OCI-LY7 (cell line): Measurements from ENCODE around the gene AMBP. TPM values are rescaled to one million over a fixed set of nuclear protein-coding genes. Genes with fewer than 3 reads are reported as not detected.

Experiments
- BruUV-seq: library from RNA; stranded (reverse); fragments of 400-500 nt; replicated peaks from 2 replicates; lab custom pipeline; 2021; lab: Mats Ljungman, UMichigan
- CTCF ChIA-PET: fragments of 300-600 bp; sonication (Branson Sonifier 250); formaldehyde crosslinking; loops from one replicate; lab custom pipeline; 2022; ENCODE audit warnings: antibody characterized with exemption; ENCODE audit not compliant: unreplicated experiment; lab: Charles Lee
- POLR2A ChIA-PET: fragments of 300-600 bp; sonication (Branson Sonifier 250); formaldehyde crosslinking; loops from one replicate; lab custom pipeline; 2022; ENCODE audit warnings: antibody characterized with exemption; lab: Charles Lee
- DNase-seq: peaks from one replicate; pipeline ENCODE4 v3.0.0-alpha.2; 2015; ENCODE audit warnings: low spot score
- H2AFZ ChIP-seq: fragments of 200-600 bp; sonication (generic), shearing (Covaris generic); 2 replicates; pipeline ENCODE4 v1.6.1; 2014; ENCODE audit warnings: mild to moderate bottlenecking, antibody characterized with exemption, low read length, moderate library complexity
- H3K27ac ChIP-seq: fragments of 200-600 bp; sonication (generic); 2 replicates; pipeline ENCODE4 v1.5.1; 2014; ENCODE audit warnings: mixed run types, low read depth, mild to moderate bottlenecking, moderate library complexity, low read length, inconsistent platforms; ENCODE audit not compliant: poor library complexity, severe bottlenecking
- H3K36me3 ChIP-seq: fragments of 200-600 bp; sonication (generic); 2 replicates; pipeline ENCODE4 v1.6.1; 2014; ENCODE audit warnings: mild to moderate bottlenecking, antibody characterized with exemption, low read length, moderate library complexity, mixed read lengths; ENCODE audit not compliant: insufficient read depth
- H3K4me1 ChIP-seq: fragments of 200-600 bp; sonication (generic); 2 replicates; pipeline ENCODE4 v1.5.1; 2014; ENCODE audit warnings: mild to moderate bottlenecking, low read length; ENCODE audit not compliant: insufficient read depth, poor library complexity, severe bottlenecking
- H3K4me2 ChIP-seq: fragments of 200-600 bp; sonication (generic); 2 replicates; pipeline ENCODE4 v1.6.1; 2014; ENCODE audit warnings: mild to moderate bottlenecking, low read length
- H3K4me3 ChIP-seq: fragments of 200-600 bp; sonication (generic); 2 replicates; pipeline ENCODE4 v1.5.1; 2014; ENCODE audit warnings: mild to moderate bottlenecking, low read depth, low read length; ENCODE audit not compliant: poor library complexity, severe bottlenecking
- H3K79me2 ChIP-seq: fragments of 200-600 bp; sonication (generic); 2 replicates; pipeline ENCODE4 v1.6.1; 2016; ENCODE audit warnings: low read depth, mild to moderate bottlenecking, low read length, moderate library complexity, mixed read lengths; ENCODE audit not compliant: insufficient read depth
- H3K9me2 ChIP-seq: fragments of 200-600 bp; sonication (generic); 2 replicates; pipeline ENCODE4 v1.6.1; 2016; ENCODE audit warnings: mild to moderate bottlenecking, low read length, mixed read lengths; ENCODE audit not compliant: insufficient read depth
- H3K9me3 ChIP-seq: fragments of 200-600 bp; sonication (generic); 2 replicates; pipeline ENCODE4 v1.6.1; 2014; ENCODE audit warnings: mild to moderate bottlenecking, mixed run types, low read length, mixed read lengths
- H4K20me1 ChIP-seq: fragments of 200-600 bp; sonication (generic); 2 replicates; pipeline ENCODE4 v1.6.1; 2014; ENCODE audit warnings: mild to moderate bottlenecking, antibody characterized with exemption, low read length, moderate library complexity, mixed read lengths; ENCODE audit not compliant: insufficient read depth
- EZH2phosphoT487 ChIP-seq: fragments of 200-600 bp; sonication (generic); IDR thresholded peaks from 2 replicates; pipeline ENCODE4 v1.6.1; 2018; ENCODE audit warnings: low read depth, borderline replicate concordance, mild to moderate bottlenecking, mixed run types, antibody characterized with exemption, low read length, moderate library complexity, mixed read lengths
- intact Hi-C: fragments of 100-400 bp; cut with micrococcal nuclease; formaldehyde crosslinking; loops from one replicate; pipeline ENCODE4 v1.10.0; 2022; ENCODE audit not compliant: unreplicated experiment
- total RNA-seq, 2 experiments: library from RNA; depleted of rRNA in 1 of 2; stranded (reverse); fragments of >200 nt in 1 of 2; shearing (Covaris generic) in 1 of 2; gene quantifications; 2 replicates each; pipeline ENCODE4 v1.2.3, GENCODE V29; 2014 to 2022
- TF ChIP-seq, protein P1 (sequence below): fragments of 200-600 bp; sonication (generic); conservative IDR thresholded peaks from 2 replicates; pipeline ENCODE4 v1.5.1; 2014; ENCODE audit warnings: mild to moderate bottlenecking, antibody characterized with exemption, low read length, moderate library complexity, mixed read lengths

The AMBP gene
- total RNA-seq, 2 experiments from 2014 or later = not detected

- BruUV-seq = no TSS peak
- ChIA-PET CTCF (no interaction called here), POLR2A (interaction anchor here (0.5 kb wide), 1 partner anchor 19 kb away, joined by 3 read pairs; no protein-coding TSS in a partner anchor)
- intact Hi-C loops = loop anchor here (10.0 kb wide), 1 partner anchor 55 kb away; the partner anchor contains the start of gene COL27A1
- Histone ChIP-seq H3K36me3 (no peaks in the 10 kb centered on the region), H3K27ac (no peak overlapping the region), H3K4me1 (no peaks in the 10 kb centered on the region), H3K4me3 (no peak overlapping the region), H4K20me1 (no peaks in the 10 kb centered on the region), H3K9me3 (no peaks in the 10 kb centered on the region), H3K79me2 (no peaks in the 10 kb centered on the region), H2AFZ (no peak overlapping the region), H3K9me2 (no peaks in the 10 kb centered on the region), H3K4me2 (no peak overlapping the region)
- DNase-seq = no peak
- TF ChIP-seq EZH2phosphoT487 = no peak
- TF ChIP-seq, protein P1, sequence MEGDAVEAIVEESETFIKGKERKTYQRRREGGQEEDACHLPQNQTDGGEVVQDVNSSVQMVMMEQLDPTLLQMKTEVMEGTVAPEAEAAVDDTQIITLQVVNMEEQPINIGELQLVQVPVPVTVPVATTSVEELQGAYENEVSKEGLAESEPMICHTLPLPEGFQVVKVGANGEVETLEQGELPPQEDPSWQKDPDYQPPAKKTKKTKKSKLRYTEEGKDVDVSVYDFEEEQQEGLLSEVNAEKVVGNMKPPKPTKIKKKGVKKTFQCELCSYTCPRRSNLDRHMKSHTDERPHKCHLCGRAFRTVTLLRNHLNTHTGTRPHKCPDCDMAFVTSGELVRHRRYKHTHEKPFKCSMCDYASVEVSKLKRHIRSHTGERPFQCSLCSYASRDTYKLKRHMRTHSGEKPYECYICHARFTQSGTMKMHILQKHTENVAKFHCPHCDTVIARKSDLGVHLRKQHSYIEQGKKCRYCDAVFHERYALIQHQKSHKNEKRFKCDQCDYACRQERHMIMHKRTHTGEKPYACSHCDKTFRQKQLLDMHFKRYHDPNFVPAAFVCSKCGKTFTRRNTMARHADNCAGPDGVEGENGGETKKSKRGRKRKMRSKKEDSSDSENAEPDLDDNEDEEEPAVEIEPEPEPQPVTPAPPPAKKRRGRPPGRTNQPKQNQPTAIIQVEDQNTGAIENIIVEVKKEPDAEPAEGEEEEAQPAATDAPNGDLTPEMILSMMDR = no peak
These were observed 21.7 kb upstream of the AMBP start for GRCh38 chr9:114099669-114100270.

DNA sequence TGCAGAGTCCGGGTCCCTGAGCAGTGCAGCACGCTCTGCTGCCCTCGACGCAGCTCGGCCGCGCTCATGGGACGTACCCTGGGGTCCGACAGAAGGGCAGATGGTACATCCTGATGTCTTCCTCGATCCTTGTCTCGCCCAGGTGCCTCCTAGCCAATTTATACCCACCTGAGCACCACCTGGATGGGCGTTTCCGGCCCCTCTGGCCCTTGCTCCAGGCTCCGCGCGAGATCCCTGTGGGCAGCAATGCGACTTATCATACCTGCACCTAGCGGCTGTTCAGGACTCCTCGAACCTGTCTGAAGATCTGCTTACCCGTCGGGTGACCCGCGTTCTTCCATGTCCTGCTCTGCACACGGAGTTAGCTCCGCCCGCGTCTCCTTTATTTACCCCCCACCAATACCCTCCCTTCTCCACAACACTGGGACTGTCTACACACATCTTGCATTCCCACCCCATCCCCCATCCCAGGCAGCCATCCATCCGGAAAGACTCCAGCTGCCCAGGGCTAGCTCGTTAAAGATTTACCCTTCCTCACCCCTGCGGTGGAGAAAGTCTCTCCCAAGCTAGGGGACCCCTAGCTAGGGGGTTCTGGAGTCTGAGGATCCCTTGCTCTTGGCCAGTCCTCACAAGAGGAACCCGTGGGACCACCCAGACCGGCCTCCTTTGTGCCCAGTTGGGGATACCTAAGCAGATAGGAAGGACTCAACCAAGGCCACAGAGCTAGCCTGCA is 21.0 kb upstream of the AMBP start, which contains the start of gene KIF12:
Gene KIF12 (minus strand): TSS at position 357 of the 733 bp plus-strand sequence. CDS start 16 bp downstream, at position 341.
- Histone ChIP-seq H3K36me3 (no peaks in the 10 kb centered on the region), H2AFZ (no peak within 1 kb of the TSS), H4K20me1 (no peaks in the 10 kb centered on the region), H3K9me3 (no peaks in the 10 kb centered on the region), H3K4me3 (no peak within 1 kb of the TSS), H3K4me2 (no peak within 1 kb of the TSS), H3K4me1 (no peaks in the 10 kb centered on the region), H3K9me2 (no peaks in the 10 kb centered on the region), H3K79me2 (no peaks in the 10 kb centered on the region), H3K27ac (no peak within 1 kb of the TSS)
- POLR2A ChIA-PET = no interaction called here
- BruUV-seq = no TSS peak
- no peak for DNase-seq
- intact Hi-C loops = no loop called here
- CTCF ChIA-PET = no interaction called here
- TF ChIP-seq, protein P1 = no peak
- TF ChIP-seq EZH2phosphoT487 = no peak
